H1 (cell line): ENCODE measurements around the gene PHF14. TPM values are rescaled to one million over a fixed set of nuclear protein-coding genes. Genes with fewer than 3 reads are reported as not detected.

Experiments used
- CTCF ChIA-PET: fragments of 300-600 bp; sonication (Branson Sonifier 250); formaldehyde crosslinking; loops from one replicate; lab custom pipeline; 2021; ENCODE audit not compliant: partially characterized antibody; lab: Charles Lee
- POLR2A ChIA-PET: fragments of 300-600 bp; sonication (Branson Sonifier 250); formaldehyde crosslinking; loops from one replicate; lab custom pipeline; 2021; ENCODE audit warnings: inconsistent platforms; ENCODE audit not compliant: partially characterized antibody; lab: Charles Lee
- DNase-seq, 2 experiments: peaks; one replicate each; pipeline versions ENCODE4 v3.0.0 to v3.0.0-alpha.2; 2010 to 2022; ENCODE audit warnings: low spot score in 2 of 2, low read depth in 1 of 2, mixed read lengths in 1 of 2
- FAIRE-seq: peaks from 2 replicates; lab custom pipeline; 2011; peaks lifted over from hg19 to GRCh38; lab: Jason Lieb, UNC
- H2AFZ ChIP-seq: 2 replicates; pipeline ENCODE4 v1.8.1; 2012; ENCODE audit warnings: low read length, inconsistent platforms
- H2AK5ac ChIP-seq: 2 replicates; pipeline ENCODE4 v1.6.1; 2013; ENCODE audit warnings: low read depth, low read length
- H2BK120ac ChIP-seq: replicated peaks from 2 replicates; pipeline ENCODE3; 2013; ENCODE audit warnings: low read depth, low read length, inconsistent platforms
- H2BK12ac ChIP-seq: 2 replicates; pipeline ENCODE4 v1.6.1; 2013; ENCODE audit warnings: low read depth, low read length
- H2BK15ac ChIP-seq: 2 replicates; pipeline ENCODE4 v1.6.1; 2013; ENCODE audit warnings: low read length
- H2BK20ac ChIP-seq: 2 replicates; pipeline ENCODE4 v1.6.1; 2013; ENCODE audit warnings: low read length
- H2BK5ac ChIP-seq: 2 replicates; pipeline ENCODE4 v1.6.1; 2013; ENCODE audit warnings: low read depth, low read length
- H3K14ac ChIP-seq: 2 replicates; pipeline ENCODE4 v1.6.1; 2013; ENCODE audit warnings: inconsistent platforms; ENCODE audit not compliant: insufficient read length
- H3K18ac ChIP-seq: 2 replicates; pipeline ENCODE4 v1.6.1; 2013; ENCODE audit warnings: low read length; ENCODE audit errors: extremely low read depth
- H3K23ac ChIP-seq: 2 replicates; pipeline ENCODE4 v1.6.1; 2013; ENCODE audit warnings: inconsistent platforms; ENCODE audit not compliant: insufficient read length
- H3K23me2 ChIP-seq: 2 replicates; pipeline ENCODE4 v1.6.1; 2013; ENCODE audit warnings: low read depth, low read length
- H3K27ac ChIP-seq: 2 replicates; pipeline ENCODE4 v1.6.1; 2011; ENCODE audit warnings: low read depth, low read length, inconsistent platforms
- H3K27me3 ChIP-seq, 4 experiments: replicated peaks in 1 of 4; 1 replicate in 1 of 4; 2 replicates in 3 of 4; pipeline versions ENCODE4 v1.6.1 to v1.8.1; 2011 to 2013; ENCODE audit warnings: low read length in 3 of 4, mild to moderate bottlenecking in 3 of 4, inconsistent platforms in 2 of 4, mixed read lengths in 2 of 4, moderate library complexity in 1 of 4; ENCODE audit not compliant: control insufficient read depth in 3 of 4, insufficient read depth in 3 of 4; ENCODE audit errors: extremely low read depth in 1 of 4
- H3K36me3 ChIP-seq, 4 experiments: 2 replicates each; pipeline versions ENCODE4 v1.6.1 to v1.8.1; 2011 to 2013; ENCODE audit warnings: mild to moderate bottlenecking in 4 of 4, low read length in 3 of 4, moderate library complexity in 2 of 4, control low read depth in 1 of 4, inconsistent platforms in 1 of 4; ENCODE audit not compliant: insufficient read depth in 4 of 4, control insufficient read depth in 2 of 4
- H3K4ac ChIP-seq: replicated peaks from 2 replicates; pipeline ENCODE3; 2013; ENCODE audit warnings: low read length, low read depth, mixed read lengths, inconsistent platforms; ENCODE audit not compliant: insufficient read length
- H3K4me1 ChIP-seq, 4 experiments: replicated peaks in 1 of 4; 1 replicate in 1 of 4; 2 replicates in 3 of 4; pipeline versions ENCODE4 v1.6.1 to v1.8.1; 2011 to 2013; ENCODE audit warnings: low read length in 3 of 4, inconsistent platforms in 2 of 4, mixed read lengths in 1 of 4; ENCODE audit not compliant: insufficient read depth in 4 of 4, control insufficient read depth in 3 of 4
- H3K4me2 ChIP-seq, 2 experiments: 2 replicates each; pipeline versions ENCODE4 v1.6.1 to v1.8.1; 2011 to 2013; ENCODE audit warnings: low read depth in 2 of 2, low read length in 2 of 2, control low read depth in 1 of 2, inconsistent platforms in 1 of 2, mild to moderate bottlenecking in 1 of 2; ENCODE audit not compliant: insufficient read depth in 1 of 2
- H3K4me3 ChIP-seq, 4 experiments: fragments of 200-600, 300-600 bp in 1 of 4; sonication (generic), shearing (Covaris generic), sonication (Bioruptor Twin) in 1 of 4; 2 replicates each; pipeline versions ENCODE4 v1.5.1 to v1.8.1; 2011 to 2016; ENCODE audit warnings: low read length in 4 of 4, low read depth in 3 of 4, control low read depth in 2 of 4, inconsistent platforms in 2 of 4, mild to moderate bottlenecking in 2 of 4, mixed read lengths in 1 of 4, moderate library complexity in 1 of 4; ENCODE audit not compliant: insufficient read depth in 2 of 4; ENCODE audit errors: extremely low read depth in 1 of 4
- H3K56ac ChIP-seq: replicated peaks from 2 replicates; pipeline ENCODE3; 2013; ENCODE audit warnings: low read depth, mild to moderate bottlenecking, mixed read lengths, low read length, inconsistent platforms; ENCODE audit not compliant: insufficient read length
- H3K79me1 ChIP-seq: 2 replicates; pipeline ENCODE4 v1.6.1; 2013; ENCODE audit warnings: low read depth, low read length, control low read depth
- H3K79me2 ChIP-seq, 2 experiments: 2 replicates each; pipeline versions ENCODE4 v1.6.1 to v1.8.1; 2012 to 2013; ENCODE audit warnings: low read length in 2 of 2, mild to moderate bottlenecking in 2 of 2, inconsistent platforms in 1 of 2; ENCODE audit not compliant: insufficient read depth in 2 of 2, control insufficient read depth in 1 of 2
- H3K9ac ChIP-seq, 4 experiments: replicated peaks in 1 of 4; 1 replicate in 1 of 4; 2 replicates in 3 of 4; pipeline versions ENCODE4 v1.6.1 to v1.8.1; 2011 to 2013; ENCODE audit warnings: low read depth in 3 of 4, low read length in 3 of 4, control low read depth in 2 of 4, mild to moderate bottlenecking in 2 of 4, moderate library complexity in 2 of 4, inconsistent platforms in 1 of 4; ENCODE audit errors: extremely low read depth in 1 of 4
- H3K9me3 ChIP-seq, 2 experiments: 2 replicates each; pipeline versions ENCODE4 v1.6.1 to v1.8.1; 2012 to 2013; ENCODE audit warnings: mild to moderate bottlenecking in 2 of 2, moderate library complexity in 2 of 2, control low read depth in 1 of 2, inconsistent platforms in 1 of 2, low read depth in 1 of 2, low read length in 1 of 2, mixed read lengths in 1 of 2; ENCODE audit not compliant: insufficient read depth in 2 of 2
- H4K20me1 ChIP-seq, 2 experiments: replicated peaks in 1 of 2; 2 replicates each; pipeline versions ENCODE3 to v1.8.1; 2011 to 2013; ENCODE audit warnings: inconsistent platforms in 2 of 2, low read length in 2 of 2, mild to moderate bottlenecking in 1 of 2; ENCODE audit not compliant: insufficient read depth in 2 of 2, control insufficient read depth in 1 of 2
- H4K5ac ChIP-seq: 2 replicates; pipeline ENCODE4 v1.6.1; 2013; ENCODE audit warnings: low read length, low read depth, mixed read lengths, inconsistent platforms; ENCODE audit not compliant: insufficient read length
- H4K8ac ChIP-seq: 2 replicates; pipeline ENCODE4 v1.8.0; 2013; ENCODE audit warnings: mild to moderate bottlenecking, moderate library complexity, low read length, inconsistent platforms; ENCODE audit not compliant: insufficient read depth; ENCODE audit errors: extremely low read depth
- H4K91ac ChIP-seq: replicated peaks from 2 replicates; pipeline ENCODE3; 2013; ENCODE audit warnings: low read length, mixed read lengths, inconsistent platforms; ENCODE audit not compliant: insufficient read length
- BCL11A ChIP-seq, 2 experiments: IDR thresholded peaks; one replicate each; pipeline ENCODE4 v1.6.1; 2011; ENCODE audit warnings: low read depth in 2 of 2, low read length in 2 of 2, mild to moderate bottlenecking in 2 of 2
- CHD2 ChIP-seq: IDR thresholded peaks from 2 replicates; pipeline ENCODE4 v1.6.1; 2012; ENCODE audit warnings: low read length, improper control_type of control experiment
- EP300 ChIP-seq, 2 experiments: IDR thresholded peaks; 1 replicate in 1 of 2; 2 replicates in 1 of 2; pipeline ENCODE4 v1.6.1; 2011 to 2012; ENCODE audit warnings: low read depth in 2 of 2, low read length in 2 of 2, mild to moderate bottlenecking in 2 of 2, borderline replicate concordance in 1 of 2, inconsistent platforms in 1 of 2, moderate library complexity in 1 of 2
- FOSL1 ChIP-seq: IDR thresholded peaks from 2 replicates; pipeline ENCODE4 v1.6.1; 2011; ENCODE audit warnings: mild to moderate bottlenecking, low read depth, low read length, moderate library complexity; ENCODE audit not compliant: insufficient read depth
- GABPA ChIP-seq: IDR thresholded peaks from 2 replicates; pipeline ENCODE4 v1.6.1; 2011; ENCODE audit warnings: mild to moderate bottlenecking, low read length, moderate library complexity, borderline replicate concordance; ENCODE audit not compliant: insufficient read depth
- GTF2F1 ChIP-seq: IDR thresholded peaks from 2 replicates; pipeline ENCODE4 v1.6.1; 2012; ENCODE audit warnings: low read depth, low read length, improper control_type of control experiment, borderline replicate concordance
- KDM4A ChIP-seq: IDR thresholded peaks from one replicate; pipeline ENCODE4 v1.7.1; 2012; ENCODE audit warnings: low read depth, mild to moderate bottlenecking, moderate library complexity, low read length, inconsistent platforms; ENCODE audit not compliant: severe bottlenecking
- MAFK ChIP-seq: IDR thresholded peaks from 2 replicates; pipeline ENCODE4 v1.6.1; 2012; ENCODE audit warnings: low read depth, mild to moderate bottlenecking, improper control_type of control experiment, low read length
- NANOG ChIP-seq: IDR thresholded peaks from 2 replicates; pipeline ENCODE4 v1.6.1; 2011; ENCODE audit warnings: low read length, low read depth, mild to moderate bottlenecking, inconsistent platforms; ENCODE audit not compliant: insufficient read depth, poor library complexity, severe bottlenecking
- POLR2A ChIP-seq, 2 experiments: IDR thresholded peaks; 1 replicate in 1 of 2; 2 replicates in 1 of 2; pipeline ENCODE4 v1.6.1; 2011; ENCODE audit warnings: low read depth in 2 of 2, low read length in 2 of 2, mild to moderate bottlenecking in 2 of 2; ENCODE audit errors: control extremely low read depth in 1 of 2
- SAP30 ChIP-seq: fragments of 300-600 bp; sonication (generic); IDR thresholded peaks from 2 replicates; pipeline ENCODE4 v1.7.1; 2012; ENCODE audit warnings: low read length, moderate library complexity, mild to moderate bottlenecking, inconsistent platforms; ENCODE audit not compliant: insufficient read depth, insufficient replicate concordance
- SRF ChIP-seq: IDR thresholded peaks from 2 replicates; pipeline ENCODE4 v1.6.1; 2011; ENCODE audit warnings: mild to moderate bottlenecking, low read depth, low read length, moderate library complexity
- TAF1 ChIP-seq: IDR thresholded peaks from 2 replicates; pipeline ENCODE4 v1.6.1; 2011; ENCODE audit warnings: mild to moderate bottlenecking, low read depth, low read length
- WGBS, 2 experiments: shearing (Covaris generic) in 1 of 2; methylation state at CpG; one replicate each; pipeline versions ENCODE4 v1.1.6 to v1.1.7; 2013 to 2015; ENCODE audit warnings: low lambda C conversion rate in 2 of 2, mixed read lengths in 2 of 2, inconsistent platforms in 1 of 2, low coverage in 1 of 2, missing lambda C conversion rate in 1 of 2; ENCODE audit not compliant: insufficient replicate concordance in 2 of 2, insufficient coverage in 1 of 2, insufficient read length in 1 of 2; ENCODE audit errors: extremely low coverage in 1 of 2, missing lambda C conversion rate in 1 of 2; 5-methylcytosine and 5-hydroxymethylcytosine counted together
- polyA plus RNA-seq, 7 experiments: library from polyadenylated mRNA; depleted of rRNA in 3 of 7; stranded (reverse) in 5 of 7; unstranded in 2 of 7; fragments of >200 nt in 5 of 7; fragments of 200-250 nt in 2 of 7; gene quantifications; 1 replicate in 5 of 7; 2 replicates in 1 of 7; 4 replicates in 1 of 7; pipeline versions ENCODE4 v1.2.1 to v1.2.3, GENCODE V29; 2011 to 2013; ENCODE audit warnings: missing spikeins in 2 of 7, mixed read lengths in 2 of 7
- total RNA-seq: library from RNA; stranded (reverse); fragmentation: NEBNext Ultra II Directional; extraction: Animal tissue kit (Norgen Biotek cat#: 25700); gene quantifications from 2 replicates; pipeline ENCODE4 v1.2.1, GENCODE V29; 2021
- TF ChIP-seq, protein P1 (sequence below): IDR thresholded peaks from 2 replicates; pipeline ENCODE4 v1.6.1; 2011; ENCODE audit warnings: low read depth, mild to moderate bottlenecking, low read length; ENCODE audit not compliant: insufficient read depth

PHF14 gene
- total and polyA plus RNA-seq, 2 of the 8 experiments (the other 6 are each of a cell fraction or from before 2014, with no cell fraction given): 17.9 to 70.6 TPM

DNA sequence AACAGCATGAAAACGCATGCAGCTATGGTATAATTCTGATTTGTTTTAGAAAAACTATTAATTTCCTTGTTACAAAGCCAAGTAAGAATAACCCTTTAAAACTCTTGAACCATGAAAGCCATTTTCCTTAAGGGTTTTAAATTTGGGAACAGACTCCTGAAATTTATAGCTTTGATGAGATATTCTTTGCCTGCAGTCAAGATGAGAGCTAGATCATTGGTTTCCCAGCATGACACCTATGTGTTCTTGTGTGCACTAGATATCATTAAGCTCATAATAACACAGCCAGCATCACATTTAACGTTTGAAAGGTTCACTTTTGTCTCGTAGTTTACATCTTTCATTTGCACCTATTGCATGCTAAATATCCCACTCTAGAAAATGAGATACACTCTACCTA is 202.2 kb downstream of the PHF14 start:
- CTCF ChIA-PET: interaction anchor here (0.6 to 1.5 kb wide), 3 partner anchors 9 to 36 kb away, joined by 3 to 5 read pairs (median 4); no protein-coding TSS in a partner anchor
- H3K18ac ChIP-seq: no peak overlapping the region
- no peak overlapping the region for H3K4me3 ChIP-seq
- H4K91ac ChIP-seq: no peak overlapping the region
- H3K36me3 ChIP-seq: no peaks in the 10 kb centered on the region
- 78% methylated on average over 3 of the region's 3 CpGs; no CpG with 5 or more reads in 1 of the 2 experiments for WGBS, 2 experiments
- no peak overlapping the region for H3K56ac ChIP-seq
- no peaks in the 10 kb centered on the region for H3K4me1 ChIP-seq
- H3K27me3 ChIP-seq: no peaks in the 10 kb centered on the region; a peak in 1 of 7 replicates
- no peak overlapping the region for H2BK5ac ChIP-seq
- DNase-seq (no peak), FAIRE-seq (no peak)
- no peak overlapping the region for H3K9ac ChIP-seq
- H2AFZ ChIP-seq: no peak overlapping the region
- H3K23me2 ChIP-seq: no peaks in the 10 kb centered on the region
- H3K9me3 ChIP-seq: no peaks in the 10 kb centered on the region
- no peak overlapping the region for H3K4ac ChIP-seq
- no peaks in the 10 kb centered on the region for H4K20me1 ChIP-seq
- H4K8ac ChIP-seq: no peak overlapping the region
- H2BK12ac ChIP-seq: no peak overlapping the region
- H3K79me1 ChIP-seq: no peaks in the 10 kb centered on the region
- H2BK15ac ChIP-seq: no peak overlapping the region
- POLR2A ChIA-PET: no interaction called here
- H3K23ac ChIP-seq: no peak overlapping the region
- H2BK20ac ChIP-seq: no peak overlapping the region
- no peak overlapping the region for H3K27ac ChIP-seq
- no peak overlapping the region for H2AK5ac ChIP-seq
- no peak overlapping the region for H3K14ac ChIP-seq
- no peak overlapping the region for H2BK120ac ChIP-seq
- H3K79me2 ChIP-seq: no peaks in the 10 kb centered on the region
- no peak overlapping the region for H3K4me2 ChIP-seq
- no peak overlapping the region for H4K5ac ChIP-seq
- TF ChIP-seq CHD2 (no peak), GABPA (no peak), GTF2F1 (no peak), MAFK (no peak), BCL11A (IDR thresholded peaks at IDR 0.05; ENCODE audit: low read depth in 2 of 2, low read length in 2 of 2) (no peak), POLR2A (IDR thresholded peaks at IDR 0.05; ENCODE audit: control extremely low read depth in 1 of 2, low read depth in 2 of 2, low read length in 2 of 2) (no peak), TAF1 (no peak), SAP30 (no peak), NANOG (no peak), SRF (no peak), FOSL1 (no peak), EP300 (IDR thresholded peaks at IDR 0.05; ENCODE audit: borderline replicate concordance in 1 of 2, low read depth in 2 of 2, low read length in 2 of 2) (no peak), KDM4A (no peak)
- TF ChIP-seq, protein P1, sequence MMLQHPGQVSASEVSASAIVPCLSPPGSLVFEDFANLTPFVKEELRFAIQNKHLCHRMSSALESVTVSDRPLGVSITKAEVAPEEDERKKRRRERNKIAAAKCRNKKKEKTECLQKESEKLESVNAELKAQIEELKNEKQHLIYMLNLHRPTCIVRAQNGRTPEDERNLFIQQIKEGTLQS: no peak
